Measurements from ENCODE around the gene MSH5.
A peak's percentile ranks its signal among the peaks of the same experiment; 100 is the strongest.

The MSH5 gene

DNA sequence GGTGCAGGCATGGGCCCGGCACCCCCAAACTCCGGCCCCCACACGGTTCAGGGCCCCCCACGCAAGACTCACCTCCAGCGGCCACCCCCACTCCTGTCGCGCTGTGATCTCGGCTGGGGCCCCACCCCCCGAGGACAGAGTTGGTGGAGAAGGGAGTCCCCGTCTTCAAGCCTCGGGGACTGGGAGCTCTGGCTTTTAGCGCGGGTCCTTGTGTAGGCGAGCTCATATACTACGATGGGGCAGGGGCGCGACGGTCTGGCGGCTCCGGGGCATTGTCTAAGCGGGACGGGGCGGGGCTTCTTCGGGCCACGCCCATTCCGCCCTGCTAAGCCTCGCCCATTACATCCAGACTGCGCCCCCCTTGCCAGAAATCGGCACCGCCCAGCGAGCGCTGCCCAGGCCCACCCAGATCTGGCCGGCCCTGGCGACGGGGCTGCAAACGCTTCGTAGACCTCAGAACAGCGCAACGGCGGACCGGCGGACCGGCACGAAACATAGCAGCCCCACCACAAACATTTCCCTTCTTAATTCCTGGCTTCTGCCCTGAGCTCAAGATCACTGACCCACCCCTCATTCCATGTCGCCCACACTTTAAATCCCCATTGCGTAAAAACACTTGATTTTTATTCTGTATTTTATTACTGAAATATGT is 9.7 kb upstream of the MSH5 start:
- H3K4me1 Mint-ChIP-seq (ENCODE audit: low read depth): peaks cover 88% of the 10 kb centered on the region
- peaks cover 100% of the 10 kb centered on the region for H3K36me3 Mint-ChIP-seq (ENCODE audit: low read depth)
- H3K27ac Mint-ChIP-seq: peak overlapping the region; percentile 99
- peak overlapping the region; percentile 99 for H3K4me3 Mint-ChIP-seq
- intact Hi-C loops (cut with micrococcal nuclease): loop anchor here (1.0 to 5.0 kb wide), 3 partner anchors 27 to 102 kb away; partner anchors contain the start of gene ABHD16A
- peaks cover under 1% of the 10 kb centered on the region for H3K27me3 Mint-ChIP-seq
- no peaks in the 10 kb centered on the region for H3K9me3 Mint-ChIP-seq

GRCh38 chr6:31730631-31731086 is 9.1 kb upstream of the MSH5 start:
- peaks cover 100% of the 10 kb centered on the region for H3K36me3 Mint-ChIP-seq (ENCODE audit: low read depth)
- peak overlapping the region; percentile 99 for H3K27ac Mint-ChIP-seq
- H3K27me3 Mint-ChIP-seq: no peaks in the 10 kb centered on the region
- peak overlapping the region; percentile 99 for H3K4me3 Mint-ChIP-seq
- H3K9me3 Mint-ChIP-seq: no peaks in the 10 kb centered on the region
- H3K4me1 Mint-ChIP-seq (ENCODE audit: low read depth): peaks cover 82% of the 10 kb centered on the region
- intact Hi-C loops (cut with micrococcal nuclease): no loop called here

- H3K9me3 Mint-ChIP-seq: no peaks in the 10 kb centered on the region
- peaks cover 98% of the 10 kb centered on the region for H3K36me3 Mint-ChIP-seq (ENCODE audit: low read depth)
- no peaks in the 10 kb centered on the region for H3K27me3 Mint-ChIP-seq
- peaks cover 75% of the 10 kb centered on the region for H3K4me1 Mint-ChIP-seq (ENCODE audit: low read depth)
- peak overlapping the region; percentile 99 for H3K27ac Mint-ChIP-seq
- H3K4me3 Mint-ChIP-seq: no peak overlapping the region
- intact Hi-C loops (cut with micrococcal nuclease): no loop called here
Observed at GRCh38 chr6:31732029-31732428, 7.8 kb upstream of the MSH5 start.

DNA sequence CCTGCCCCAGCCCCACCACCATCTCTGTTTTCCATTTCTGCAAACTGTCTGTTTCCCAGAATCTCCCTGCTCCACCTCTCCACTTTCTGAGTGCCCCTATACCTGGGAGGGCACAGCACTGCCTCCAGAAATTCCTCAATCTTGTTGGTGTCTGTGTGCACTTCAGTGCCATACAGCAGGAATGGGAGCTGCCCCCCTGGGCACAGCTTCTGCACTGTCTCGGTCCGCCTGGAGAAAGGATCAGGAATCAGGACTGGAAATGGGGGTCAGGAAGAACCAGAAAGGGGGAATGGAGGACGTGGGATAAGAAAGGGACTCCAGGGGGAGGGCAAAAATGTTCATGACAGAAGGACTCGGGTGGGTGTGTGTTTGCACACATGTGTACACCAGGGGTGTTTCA is 6.1 kb upstream of the MSH5 start:
- H3K4me1 Mint-ChIP-seq (ENCODE audit: low read depth): peaks cover 75% of the 10 kb centered on the region
- intact Hi-C loops (cut with micrococcal nuclease): no loop called here
- H3K9me3 Mint-ChIP-seq: no peaks in the 10 kb centered on the region
- H3K27ac Mint-ChIP-seq: peak overlapping the region; percentile 91
- peak overlapping the region; percentile 100 for H3K4me3 Mint-ChIP-seq
- H3K36me3 Mint-ChIP-seq (ENCODE audit: low read depth): peaks cover 80% of the 10 kb centered on the region
- H3K27me3 Mint-ChIP-seq: no peaks in the 10 kb centered on the region

- intact Hi-C loops (cut with micrococcal nuclease): no loop called here
- Mint-ChIP-seq H3K4me3 (peak overlapping the region; percentile 100), H3K27ac (peak overlapping the region; percentile 91), H3K4me1 (ENCODE audit: low read depth) (peaks cover 75% of the 10 kb centered on the region), H3K9me3 (no peaks in the 10 kb centered on the region), H3K36me3 (ENCODE audit: low read depth) (peaks cover 74% of the 10 kb centered on the region), H3K27me3 (no peaks in the 10 kb centered on the region)
Observed at GRCh38 chr6:31734247-31734820, 5.5 kb upstream of the MSH5 start.

GRCh38 chr6:31734821-31735406 is 4.9 kb upstream of the MSH5 start:
- intact Hi-C loops (cut with micrococcal nuclease): loop anchor here (5.0 kb wide), 1 partner anchor 68 kb away; the partner anchor contains the start of genes CSNK2B and LY6G5B
- Mint-ChIP-seq H3K27me3 (no peaks in the 10 kb centered on the region), H3K36me3 (ENCODE audit: low read depth) (peaks cover 72% of the 10 kb centered on the region), H3K4me3 (peak overlapping the region; percentile 100), H3K9me3 (no peaks in the 10 kb centered on the region), H3K27ac (peak overlapping the region; percentile 91), H3K4me1 (ENCODE audit: low read depth) (peaks cover 78% of the 10 kb centered on the region)

DNA sequence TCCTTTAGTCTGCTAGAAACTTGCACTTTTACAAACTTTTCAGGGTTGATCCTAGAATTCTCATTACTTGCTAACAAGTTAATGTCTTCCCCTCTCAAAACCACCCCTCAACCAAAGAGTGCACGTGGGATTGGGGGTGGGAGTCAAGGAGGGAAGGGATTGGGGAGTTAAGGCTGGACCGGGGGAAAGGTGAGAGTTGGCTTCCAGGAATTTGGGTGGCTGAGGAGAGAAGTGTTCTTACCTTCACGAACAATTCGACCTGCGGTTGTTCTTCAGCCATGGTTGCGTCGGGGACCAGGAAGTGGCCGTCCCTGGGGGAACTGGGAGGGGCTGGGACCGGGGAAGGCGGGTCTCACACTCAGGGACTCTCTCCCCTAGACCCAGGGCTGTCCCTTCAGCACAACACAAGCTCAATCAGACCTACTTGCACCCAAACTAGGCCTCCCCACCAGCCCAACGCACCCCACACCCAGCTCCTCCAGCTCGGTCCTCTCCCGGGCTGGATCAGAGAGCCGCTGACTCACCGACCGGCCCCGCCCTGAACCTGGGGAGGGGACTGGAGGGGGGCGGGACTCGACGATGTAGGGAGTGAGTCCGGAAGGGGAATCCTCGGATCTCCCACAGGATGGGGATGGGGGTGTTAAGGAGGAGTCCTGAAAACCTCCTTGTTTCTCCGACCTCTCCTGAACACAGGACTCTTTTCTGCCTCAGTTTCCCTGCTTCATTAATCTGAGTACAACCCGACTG is 3.6 kb upstream of the MSH5 start, which contains the start of gene CLIC1:
TSS of gene CLIC1 (minus strand) at position 510 of the 747 bp plus-strand sequence. CDS start at position 280, 230 bp downstream.
- peak within 1 kb of the TSS; percentile 91 for H3K27ac Mint-ChIP-seq

DNA sequence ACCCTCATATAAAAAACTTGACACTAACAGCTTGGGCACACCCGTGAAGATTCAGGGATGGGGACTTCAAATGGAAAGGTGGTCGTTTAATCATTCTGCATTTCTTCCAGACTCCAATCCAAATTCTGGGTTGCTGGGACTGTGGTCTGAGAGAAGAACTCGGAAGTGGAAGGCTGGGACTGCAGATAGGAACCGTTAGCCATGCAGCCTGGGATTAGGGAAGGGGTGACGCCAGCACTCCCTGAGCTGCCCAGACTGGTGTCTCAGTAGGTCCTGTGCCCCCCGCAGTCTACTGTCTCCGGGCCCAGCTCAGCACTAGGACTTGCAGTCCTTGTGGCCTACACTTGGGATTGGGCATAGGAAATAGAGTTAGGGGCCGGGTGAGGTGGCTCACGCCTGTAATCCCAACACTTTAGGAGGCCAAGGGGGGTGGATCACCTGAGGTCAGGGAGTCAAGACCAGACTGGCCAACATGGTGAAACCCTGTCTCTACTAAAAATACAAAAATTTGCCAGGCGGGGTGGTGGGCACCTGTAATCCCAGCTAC is 3.0 kb upstream of the MSH5 start:
- Mint-ChIP-seq H3K27me3 (no peaks in the 10 kb centered on the region), H3K4me3 (peak overlapping the region; percentile 100), H3K9me3 (no peaks in the 10 kb centered on the region), H3K36me3 (ENCODE audit: low read depth) (peaks cover 65% of the 10 kb centered on the region), H3K27ac (peak overlapping the region; percentile 91), H3K4me1 (ENCODE audit: low read depth) (peaks cover 80% of the 10 kb centered on the region)
- intact Hi-C loops (cut with micrococcal nuclease): loop anchor here (5.0 kb wide), 1 partner anchor 70 kb away; the partner anchor contains the start of genes CSNK2B and LY6G5B

More for the DNA sequence above, 3.6 kb upstream of the MSH5 start, which contains the start of gene CLIC1:
- Mint-ChIP-seq H3K4me3 (peak within 1 kb of the TSS; percentile 100), H3K27me3 (no peaks in the 10 kb centered on the region), H3K4me1 (ENCODE audit: low read depth) (peaks cover 80% of the 10 kb centered on the region), H3K9me3 (no peaks in the 10 kb centered on the region), H3K36me3 (ENCODE audit: low read depth) (peaks cover 66% of the 10 kb centered on the region)
- intact Hi-C loops (cut with micrococcal nuclease): loop anchor here (5.0 kb wide), 1 partner anchor 69 kb away; the partner anchor contains the start of genes CSNK2B and LY6G5B

- intact Hi-C loops (cut with micrococcal nuclease): loop anchor here (5.0 kb wide), 1 partner anchor 70 kb away; the partner anchor contains the start of genes CSNK2B and LY6G5B
- Mint-ChIP-seq H3K9me3 (no peaks in the 10 kb centered on the region), H3K4me3 (peak overlapping the region; percentile 100), H3K36me3 (ENCODE audit: low read depth) (peaks cover 61% of the 10 kb centered on the region), H3K4me1 (ENCODE audit: low read depth) (peaks cover 75% of the 10 kb centered on the region), H3K27me3 (no peaks in the 10 kb centered on the region), H3K27ac (peak overlapping the region; percentile 91)
Observed at GRCh38 chr6:31737315-31737990, 2.4 kb upstream of the MSH5 start.

DNA sequence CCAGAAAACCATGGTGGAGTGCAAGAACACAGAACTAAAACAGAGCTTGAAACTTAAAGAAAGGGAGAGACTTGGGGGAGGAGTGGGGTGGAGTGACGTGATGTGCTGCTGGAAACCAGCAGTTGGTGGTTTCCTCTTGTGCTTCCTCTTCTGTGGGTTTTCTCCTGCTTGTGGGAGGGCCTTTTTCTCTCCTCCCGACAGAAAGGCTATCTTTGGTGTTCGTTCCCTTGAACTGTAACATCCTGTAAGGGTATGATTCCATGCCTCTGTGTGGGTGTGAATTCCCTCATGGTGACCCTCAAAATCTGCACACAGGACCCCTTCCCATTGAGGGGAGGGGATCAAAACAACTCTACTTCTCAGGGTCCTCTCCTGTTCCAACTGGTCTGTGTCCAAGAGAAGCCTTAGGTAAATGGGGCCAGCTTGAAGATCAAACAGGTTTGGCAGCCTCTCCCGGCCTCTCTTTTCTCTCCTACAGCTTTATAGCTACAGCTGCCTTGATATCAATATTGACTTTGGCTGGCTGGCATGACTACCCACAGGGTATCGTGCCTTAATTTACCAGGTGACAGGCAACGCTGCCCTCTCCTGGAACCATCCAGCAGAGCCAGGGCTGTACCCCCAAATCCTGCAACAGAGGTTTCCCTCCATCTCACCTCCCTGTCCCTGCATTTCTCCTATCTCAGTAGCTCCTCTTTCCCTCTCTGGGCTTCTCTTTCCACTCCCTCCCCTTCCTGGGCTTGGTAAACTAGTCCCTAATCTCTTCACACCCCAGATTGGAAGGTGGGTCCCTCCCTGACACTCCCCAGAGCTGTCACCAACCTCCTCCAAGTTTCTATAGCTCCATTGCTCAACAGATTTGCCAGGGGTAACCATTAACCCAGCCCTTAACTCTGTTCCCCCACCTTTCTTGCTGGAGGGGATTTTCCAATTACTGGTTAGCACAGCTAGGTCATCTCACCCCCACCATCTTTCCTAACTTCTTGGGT is 1.5 kb upstream of the MSH5 start:
- no peaks in the 10 kb centered on the region for H3K9me3 Mint-ChIP-seq
- peak overlapping the region; percentile 100 for H3K4me3 Mint-ChIP-seq
- peaks cover 57% of the 10 kb centered on the region for H3K36me3 Mint-ChIP-seq (ENCODE audit: low read depth)
- no peaks in the 10 kb centered on the region for H3K27me3 Mint-ChIP-seq
- intact Hi-C loops (cut with micrococcal nuclease): loop anchor here (2.0 to 5.0 kb wide), 2 partner anchors 31 to 71 kb away; partner anchors contain the start of genes CSNK2B and LY6G5B
- peaks cover 70% of the 10 kb centered on the region for H3K4me1 Mint-ChIP-seq (ENCODE audit: low read depth)
- peak overlapping the region; percentile 91 for H3K27ac Mint-ChIP-seq

DNA sequence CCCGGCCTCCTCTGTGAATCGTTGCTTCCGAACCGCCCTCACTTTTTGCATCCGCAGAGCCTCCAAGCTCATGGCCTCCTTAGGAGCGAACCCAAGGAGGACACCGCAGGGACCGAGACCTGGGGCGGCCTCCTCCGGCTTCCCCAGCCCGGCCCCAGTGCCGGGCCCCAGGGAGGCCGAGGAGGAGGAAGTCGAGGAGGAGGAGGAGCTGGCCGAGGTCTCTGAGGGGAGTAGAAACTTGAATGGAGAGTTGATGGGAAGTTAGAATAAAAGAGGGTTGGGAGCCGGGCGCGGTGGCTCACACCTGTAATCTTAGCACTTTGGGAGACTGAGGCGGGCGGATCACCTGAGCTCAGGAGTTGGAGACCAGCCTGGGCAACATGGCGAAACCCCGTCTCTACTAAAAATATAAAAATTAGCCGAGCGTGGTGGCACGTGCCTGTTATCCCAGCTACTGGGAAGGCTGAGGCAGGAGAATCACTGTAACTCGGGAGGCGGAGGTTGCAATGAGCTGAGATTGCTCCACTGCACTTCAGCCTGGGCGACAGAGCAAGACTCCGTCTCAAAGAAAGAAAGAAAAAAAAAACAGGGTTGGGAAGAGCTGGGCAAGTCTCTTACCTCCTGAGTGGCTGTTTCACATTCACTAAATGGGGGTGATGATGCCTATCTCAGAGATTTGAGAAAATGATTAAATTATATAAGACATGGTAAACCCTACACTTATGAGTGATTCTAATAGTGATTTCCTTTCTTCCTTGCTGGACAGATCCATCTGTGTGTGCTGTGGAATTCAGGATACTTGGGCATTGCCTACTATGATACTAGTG is 805 bp downstream of the MSH5 start:
- H3K4me3 Mint-ChIP-seq: peak overlapping the region; percentile 87
- H3K4me1 Mint-ChIP-seq (ENCODE audit: low read depth): peaks cover 62% of the 10 kb centered on the region
- intact Hi-C loops (cut with micrococcal nuclease): no loop called here
- H3K9me3 Mint-ChIP-seq: no peaks in the 10 kb centered on the region
- H3K36me3 Mint-ChIP-seq (ENCODE audit: low read depth): peaks cover 51% of the 10 kb centered on the region
- peak overlapping the region; percentile 91 for H3K27ac Mint-ChIP-seq
- H3K27me3 Mint-ChIP-seq: no peaks in the 10 kb centered on the region
